Stomach smooth muscle (tissue), 2 donors: Measurements from ENCODE around the gene TMEM60.

Experiments used
- H3K27ac ChIP-seq: one replicate; pipeline ENCODE4 v1.7.0; 2013; ENCODE audit warnings: mild to moderate bottlenecking, low read length, inconsistent platforms
- H3K27me3 ChIP-seq, 2 donors: one replicate each; pipeline ENCODE4 v1.7.0; 2013; ENCODE audit warnings: low read length in 2 of 2; ENCODE audit not compliant: insufficient read depth in 2 of 2, control insufficient read depth in 1 of 2
- H3K36me3 ChIP-seq, 2 donors: one replicate each; pipeline ENCODE4 v1.7.0; 2013; ENCODE audit warnings: low read length in 2 of 2; ENCODE audit not compliant: control insufficient read depth in 2 of 2, insufficient read depth in 2 of 2
- H3K4me1 ChIP-seq: one replicate; pipeline ENCODE4 v1.7.0; 2013; ENCODE audit warnings: low read length; ENCODE audit not compliant: control insufficient read depth, insufficient read depth
- H3K4me3 ChIP-seq, 2 donors: one replicate each; pipeline ENCODE4 v1.7.0; 2013; ENCODE audit warnings: low read length in 2 of 2
- H3K9ac ChIP-seq, 2 donors: one replicate each; pipeline ENCODE4 v1.7.0; 2013; ENCODE audit warnings: low read length in 2 of 2, mild to moderate bottlenecking in 1 of 2
- H3K9me3 ChIP-seq, 2 donors: one replicate each; pipeline ENCODE4 v1.7.0; 2013; ENCODE audit warnings: low read length in 2 of 2; ENCODE audit not compliant: control insufficient read depth in 2 of 2
- donor health status: healthy.
- donor health status: Pancreatic carcinoma.

Gene TMEM60

DNA sequence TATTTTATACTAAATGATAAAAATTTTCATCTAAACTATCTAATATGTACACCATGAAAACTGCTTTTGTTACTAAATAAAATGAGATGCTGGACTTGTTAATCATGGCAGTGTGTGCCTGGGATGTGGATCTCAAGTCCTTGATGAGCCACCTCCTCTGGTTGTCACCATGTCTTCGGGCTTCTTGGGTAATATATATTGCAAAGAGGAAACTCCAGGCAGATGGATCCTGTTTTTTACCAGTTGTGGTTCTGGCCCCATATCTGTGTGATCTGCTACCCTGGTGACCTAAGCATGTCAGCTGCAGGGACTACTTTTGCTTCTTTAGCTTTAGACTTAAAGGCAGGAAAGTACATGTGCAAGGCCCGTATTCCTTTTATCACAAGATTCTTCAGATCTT lies 46.2 kb downstream of the TMEM60 start:
- Histone ChIP-seq H3K27ac (no peak overlapping the region), H3K4me1 (peaks cover 7% of the 10 kb centered on the region)

GRCh38 chr7:77747718-77748117 lies 50.5 kb downstream of the TMEM60 start:
- no peak overlapping the region for H3K9ac ChIP-seq
- no peak overlapping the region for H3K27ac ChIP-seq
- H3K9me3 ChIP-seq: no peaks in the 10 kb centered on the region
- H3K27me3 ChIP-seq: no peaks in the 10 kb centered on the region
- no peak overlapping the region for H3K4me3 ChIP-seq
- peaks cover 8 to 10% of the 10 kb centered on the region in 2 donors for H3K36me3 ChIP-seq
- peaks cover 9% of the 10 kb centered on the region for H3K4me1 ChIP-seq

More for the DNA sequence above, 46.2 kb downstream of the TMEM60 start:
- H3K27me3 ChIP-seq: no peaks in the 10 kb centered on the region
- H3K4me3 ChIP-seq: no peak overlapping the region
- no peak overlapping the region for H3K9ac ChIP-seq
- H3K36me3 ChIP-seq: peaks cover 5 to 8% of the 10 kb centered on the region in 2 donors
- H3K9me3 ChIP-seq: no peaks in the 10 kb centered on the region

GRCh38 chr7:77747178-77747577 lies 51.1 kb downstream of the TMEM60 start:
- no peak overlapping the region for H3K9ac ChIP-seq
- H3K27ac ChIP-seq: no peak overlapping the region
- H3K9me3 ChIP-seq: no peaks in the 10 kb centered on the region
- H3K27me3 ChIP-seq: no peaks in the 10 kb centered on the region
- H3K36me3 ChIP-seq: peaks cover 9 to 10% of the 10 kb centered on the region in 2 donors
- peaks cover 9% of the 10 kb centered on the region for H3K4me1 ChIP-seq
- no peak overlapping the region for H3K4me3 ChIP-seq

GRCh38 chr7:77746824-77747165 lies 51.4 kb downstream of the TMEM60 start:
- Histone ChIP-seq H3K27ac (no peak overlapping the region), H3K4me3 (no peak overlapping the region), H3K4me1 (peaks cover 9% of the 10 kb centered on the region), H3K27me3 (no peaks in the 10 kb centered on the region), H3K9ac (no peak overlapping the region), H3K36me3 (peaks cover 9 to 10% of the 10 kb centered on the region in 2 donors), H3K9me3 (no peaks in the 10 kb centered on the region)

- H3K36me3 ChIP-seq: peaks cover 9 to 10% of the 10 kb centered on the region in 2 donors
- no peak overlapping the region for H3K9ac ChIP-seq
- H3K27me3 ChIP-seq: no peaks in the 10 kb centered on the region
- no peaks in the 10 kb centered on the region for H3K9me3 ChIP-seq
- no peak overlapping the region for H3K4me3 ChIP-seq
- H3K4me1 ChIP-seq: peaks cover 9% of the 10 kb centered on the region
- H3K27ac ChIP-seq: no peak overlapping the region
These were observed 51.9 kb downstream of the TMEM60 start for GRCh38 chr7:77746164-77746823.

DNA sequence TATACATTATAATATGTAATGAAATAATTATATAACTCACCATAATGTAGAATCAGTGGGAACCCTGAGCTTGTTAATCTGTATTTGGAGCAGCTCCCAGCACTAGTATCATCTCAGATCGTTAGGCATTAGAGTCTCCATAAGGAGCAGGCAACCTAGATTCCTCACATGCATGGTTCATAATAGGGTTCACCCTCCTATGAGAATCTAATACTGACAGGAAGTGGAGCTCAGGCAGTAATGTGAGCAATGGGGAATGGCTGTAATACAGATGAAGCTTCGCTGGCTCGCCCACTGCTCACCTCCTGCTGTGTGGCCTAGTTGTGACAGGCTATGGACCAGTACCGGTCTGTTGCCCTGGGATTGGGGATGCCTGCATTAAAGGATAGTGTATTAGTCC lies 52.5 kb downstream of the TMEM60 start:
- H3K9ac ChIP-seq: no peak overlapping the region
- H3K9me3 ChIP-seq: no peaks in the 10 kb centered on the region
- peaks cover 9 to 10% of the 10 kb centered on the region in 2 donors for H3K36me3 ChIP-seq
- peaks cover 9% of the 10 kb centered on the region for H3K4me1 ChIP-seq
- no peak overlapping the region for H3K27ac ChIP-seq
- no peak overlapping the region for H3K4me3 ChIP-seq
- no peaks in the 10 kb centered on the region for H3K27me3 ChIP-seq
